Uterus (tissue), 4 donors: ENCODE measurements around the gene SLC27A1. TPM values are rescaled to one million over a fixed set of nuclear protein-coding genes. Genes with fewer than 3 reads are reported as not detected.

Experiments
- DNase-seq, 2 donors: peaks; one replicate each; pipeline ENCODE4 v3.0.0-alpha.2; 2019 to 2020
- H3K27ac ChIP-seq, 2 donors: fragments of 200-600 bp; sonication (generic); 1 replicate in 1 of 2; 2 replicates in 1 of 2; pipeline ENCODE4 v1.5.1; 2016 to 2018
- H3K27me3 ChIP-seq, 2 donors: fragments of 200-600 bp; sonication (generic); one replicate each; pipeline ENCODE4 v1.5.1; 2018 to 2019; ENCODE audit warnings: control low read depth in 1 of 2
- H3K36me3 ChIP-seq, 2 donors: fragments of 200-600 bp; sonication (generic); one replicate each; pipeline ENCODE4 v1.5.1; 2019; ENCODE audit warnings: control low read depth in 1 of 2
- H3K4me1 ChIP-seq, 2 donors: fragments of 200-600 bp; sonication (generic); one replicate each; pipeline ENCODE4 v1.5.1; 2018 to 2019; ENCODE audit warnings: control low read depth in 1 of 2
- H3K4me3 ChIP-seq, 2 donors: fragments of 200-600 bp; sonication (generic); 1 replicate in 1 of 2; 2 replicates in 1 of 2; pipeline ENCODE4 v1.5.1; 2018 to 2019; ENCODE audit warnings: mild to moderate bottlenecking in 1 of 2
- H3K9me3 ChIP-seq, 2 donors: fragments of 200-600 bp; sonication (generic); one replicate each; pipeline ENCODE4 v1.5.1; 2019; ENCODE audit warnings: control low read depth in 1 of 2
- POLR2A ChIP-seq, 2 donors: fragments of 450-650 bp; IDR thresholded peaks; one replicate each; pipeline ENCODE4 v1.6.1; 2016; ENCODE audit warnings: antibody characterized with exemption in 2 of 2, mild to moderate bottlenecking in 1 of 2, moderate library complexity in 1 of 2
- intact Hi-C: fragments of 100-400 bp; cut with DNase I; formaldehyde crosslinking; loops from one replicate; pipeline ENCODE4 v1.15.1; 2023; ENCODE audit warnings: low total_unique reads
- total RNA-seq, 4 donors: library from RNA; depleted of rRNA in 3 of 4; stranded (reverse); fragments of >200 nt in 3 of 4; gene quantifications; one replicate each; pipeline versions ENCODE4 v1.1.0 to v1.2.4, GENCODE V29; 2014 to 2023
- TF ChIP-seq, protein P1 (sequence below), 4 experiments: fragments of 200-600 bp in 2 of 4; fragments of 450-650 bp in 2 of 4; sonication (generic) in 2 of 4; IDR thresholded peaks; one replicate each; pipeline ENCODE4 v1.5.1; 2016 to 2019; ENCODE audit warnings: antibody characterized with exemption in 4 of 4, mild to moderate bottlenecking in 2 of 4, moderate library complexity in 1 of 4
- donor health status: DM: yes; HTN: yes; CAD: no.

The SLC27A1 gene
- total RNA-seq, 4 donors from 2014 or later: 7.1 to 36.5 (median 26.9) TPM

DNA sequence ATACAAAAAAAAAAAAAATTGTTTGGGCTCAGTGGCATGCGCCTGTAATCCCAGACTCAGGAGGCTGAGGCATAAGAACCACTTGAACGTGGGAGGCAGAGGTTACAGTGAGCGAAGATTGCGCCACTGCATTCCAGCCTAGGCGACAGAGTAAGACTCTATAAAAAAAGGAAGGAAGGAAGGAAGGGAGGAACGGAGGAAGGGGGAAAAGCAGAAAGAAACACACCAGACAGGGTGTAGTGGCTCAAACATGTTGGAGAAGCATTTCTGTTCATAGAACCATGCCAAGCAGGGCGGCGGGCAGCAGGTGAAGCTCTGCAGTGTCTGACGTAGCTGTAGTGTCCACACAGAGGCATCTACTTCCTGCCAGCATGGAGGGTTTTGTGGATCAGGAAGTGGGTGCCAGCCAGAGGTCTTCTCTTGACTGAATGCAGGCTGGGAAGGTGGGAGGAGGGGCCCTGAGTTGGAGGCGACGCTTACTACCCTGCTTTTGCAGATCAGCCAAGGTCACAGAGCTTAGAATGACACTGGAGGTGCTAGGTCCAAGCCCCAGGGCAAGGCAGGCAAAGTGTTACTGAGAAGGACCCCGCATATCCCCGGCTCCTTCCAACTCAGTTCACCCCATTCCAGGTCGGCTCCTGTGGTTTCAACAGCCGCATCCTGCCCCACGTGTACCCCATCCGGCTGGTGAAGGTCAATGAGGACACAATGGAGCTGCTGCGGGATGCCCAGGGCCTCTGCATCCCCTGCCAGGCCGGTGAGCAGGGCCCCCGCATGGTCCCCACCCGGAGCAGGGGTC, 29.5 kb downstream of the SLC27A1 start:
- no peak overlapping the region for H3K4me3 ChIP-seq
- TF ChIP-seq, protein P1, sequence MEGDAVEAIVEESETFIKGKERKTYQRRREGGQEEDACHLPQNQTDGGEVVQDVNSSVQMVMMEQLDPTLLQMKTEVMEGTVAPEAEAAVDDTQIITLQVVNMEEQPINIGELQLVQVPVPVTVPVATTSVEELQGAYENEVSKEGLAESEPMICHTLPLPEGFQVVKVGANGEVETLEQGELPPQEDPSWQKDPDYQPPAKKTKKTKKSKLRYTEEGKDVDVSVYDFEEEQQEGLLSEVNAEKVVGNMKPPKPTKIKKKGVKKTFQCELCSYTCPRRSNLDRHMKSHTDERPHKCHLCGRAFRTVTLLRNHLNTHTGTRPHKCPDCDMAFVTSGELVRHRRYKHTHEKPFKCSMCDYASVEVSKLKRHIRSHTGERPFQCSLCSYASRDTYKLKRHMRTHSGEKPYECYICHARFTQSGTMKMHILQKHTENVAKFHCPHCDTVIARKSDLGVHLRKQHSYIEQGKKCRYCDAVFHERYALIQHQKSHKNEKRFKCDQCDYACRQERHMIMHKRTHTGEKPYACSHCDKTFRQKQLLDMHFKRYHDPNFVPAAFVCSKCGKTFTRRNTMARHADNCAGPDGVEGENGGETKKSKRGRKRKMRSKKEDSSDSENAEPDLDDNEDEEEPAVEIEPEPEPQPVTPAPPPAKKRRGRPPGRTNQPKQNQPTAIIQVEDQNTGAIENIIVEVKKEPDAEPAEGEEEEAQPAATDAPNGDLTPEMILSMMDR (IDR thresholded peaks at IDR 0.05): no peak
- no peak for TF ChIP-seq POLR2A (IDR thresholded peaks at IDR 0.05)
- intact Hi-C loops: no loop called here
- peak; percentile 61 to 64 for DNase-seq
- H3K27me3 ChIP-seq: no peaks in the 10 kb centered on the region
- peaks cover 0 to 5% of the 10 kb centered on the region in 2 donors for H3K4me1 ChIP-seq
- H3K9me3 ChIP-seq: no peaks in the 10 kb centered on the region
- H3K36me3 ChIP-seq: no peaks in the 10 kb centered on the region
- H3K27ac ChIP-seq: peak overlapping the region; percentile 57 to 76

DNA sequence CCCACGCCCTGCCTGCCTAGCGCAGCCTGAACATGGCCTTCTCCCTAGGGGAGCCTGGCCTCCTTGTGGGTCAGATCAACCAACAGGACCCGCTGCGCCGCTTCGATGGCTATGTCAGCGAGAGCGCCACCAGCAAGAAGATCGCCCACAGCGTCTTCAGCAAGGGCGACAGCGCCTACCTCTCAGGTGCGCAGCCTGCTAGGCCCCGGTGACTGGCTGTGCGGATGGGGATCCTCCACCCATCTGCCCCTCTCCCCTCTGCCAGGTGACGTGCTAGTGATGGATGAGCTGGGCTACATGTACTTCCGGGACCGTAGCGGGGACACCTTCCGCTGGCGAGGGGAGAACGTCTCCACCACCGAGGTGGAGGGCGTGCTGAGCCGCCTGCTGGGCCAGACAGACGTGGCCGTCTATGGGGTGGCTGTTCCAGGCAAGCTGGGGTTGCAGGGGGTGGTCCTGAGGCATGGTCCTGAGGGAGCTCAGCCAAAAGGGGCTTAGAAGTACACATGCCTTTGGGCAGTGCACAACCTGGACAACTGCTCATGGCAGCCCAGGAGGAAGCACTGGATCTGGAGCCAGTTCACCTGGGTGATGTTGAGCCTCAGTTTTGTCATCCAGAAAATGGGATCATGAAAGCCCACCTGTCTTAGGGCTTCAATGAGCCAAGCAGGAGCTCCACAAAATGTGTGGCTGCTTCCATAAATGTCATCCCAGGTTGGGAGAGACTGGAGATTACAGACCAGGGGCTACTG, 30.3 kb downstream of the SLC27A1 start:
- no peaks in the 10 kb centered on the region for H3K36me3 ChIP-seq
- TF ChIP-seq, protein P1 (IDR thresholded peaks at IDR 0.05): no peak
- TF ChIP-seq POLR2A (IDR thresholded peaks at IDR 0.05): no peak
- intact Hi-C loops: no loop called here
- no peak overlapping the region for H3K4me3 ChIP-seq
- H3K9me3 ChIP-seq: no peaks in the 10 kb centered on the region
- peaks cover 0 to 5% of the 10 kb centered on the region in 2 donors for H3K4me1 ChIP-seq
- DNase-seq: no peak
- H3K27me3 ChIP-seq: no peaks in the 10 kb centered on the region
- H3K27ac ChIP-seq: peak overlapping the region; percentile 57 to 76

DNA sequence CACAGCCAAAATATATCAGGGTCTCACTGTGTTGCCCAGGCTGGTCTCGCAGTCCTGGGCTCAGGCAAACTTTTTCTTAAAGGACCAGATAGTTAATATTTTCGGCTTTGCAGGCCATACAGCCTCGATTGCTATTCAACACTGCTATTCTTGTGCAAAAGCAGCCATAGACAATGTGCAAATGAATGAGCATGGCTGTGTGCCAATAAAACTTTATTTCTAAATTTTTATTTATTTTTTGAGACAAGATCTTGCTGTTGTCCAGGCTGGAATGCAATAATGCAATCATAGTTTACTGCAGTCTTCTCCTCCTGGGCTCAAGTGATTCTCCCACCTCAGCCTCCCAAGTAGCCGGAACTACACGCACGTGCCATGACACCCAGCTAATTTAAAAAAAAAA, 32.9 kb downstream of the SLC27A1 start:
- H3K27ac ChIP-seq: no peak overlapping the region
- H3K27me3 ChIP-seq: no peaks in the 10 kb centered on the region
- TF ChIP-seq POLR2A (IDR thresholded peaks at IDR 0.05): no peak
- TF ChIP-seq, protein P1 (IDR thresholded peaks at IDR 0.05): no peak
- H3K4me3 ChIP-seq: no peak overlapping the region
- no peaks in the 10 kb centered on the region for H3K9me3 ChIP-seq
- H3K4me1 ChIP-seq: peaks cover 0 to 5% of the 10 kb centered on the region in 2 donors
- H3K36me3 ChIP-seq: no peaks in the 10 kb centered on the region
- intact Hi-C loops: no loop called here
- no peak for DNase-seq

DNA sequence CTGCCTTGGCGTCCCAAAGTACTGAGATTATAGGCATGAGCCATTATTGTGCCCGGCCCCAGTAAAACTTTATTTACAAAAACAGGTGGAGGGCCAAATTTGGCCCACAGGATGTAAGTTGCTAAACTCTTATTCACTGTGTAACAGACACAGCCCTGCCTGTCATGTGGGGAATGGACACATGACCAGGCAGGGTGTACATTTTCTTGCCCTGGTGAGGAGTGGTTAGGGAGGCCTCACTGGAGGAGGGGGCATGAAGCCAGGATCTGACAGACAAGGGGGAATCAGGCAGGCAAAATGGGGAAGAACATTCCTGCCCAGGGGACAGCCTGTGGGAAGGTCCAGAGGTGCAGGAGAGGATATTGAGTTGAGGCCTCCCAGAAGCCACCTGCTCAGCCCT, 33.7 kb downstream of the SLC27A1 start:
- no peak overlapping the region for H3K4me3 ChIP-seq
- intact Hi-C loops: no loop called here
- TF ChIP-seq, protein P1 (IDR thresholded peaks at IDR 0.05): no peak
- no peaks in the 10 kb centered on the region for H3K36me3 ChIP-seq
- H3K27me3 ChIP-seq: no peaks in the 10 kb centered on the region
- H3K27ac ChIP-seq: no peak overlapping the region
- H3K4me1 ChIP-seq: peaks cover 0 to 5% of the 10 kb centered on the region in 2 donors
- no peaks in the 10 kb centered on the region for H3K9me3 ChIP-seq
- DNase-seq: no peak

DNA sequence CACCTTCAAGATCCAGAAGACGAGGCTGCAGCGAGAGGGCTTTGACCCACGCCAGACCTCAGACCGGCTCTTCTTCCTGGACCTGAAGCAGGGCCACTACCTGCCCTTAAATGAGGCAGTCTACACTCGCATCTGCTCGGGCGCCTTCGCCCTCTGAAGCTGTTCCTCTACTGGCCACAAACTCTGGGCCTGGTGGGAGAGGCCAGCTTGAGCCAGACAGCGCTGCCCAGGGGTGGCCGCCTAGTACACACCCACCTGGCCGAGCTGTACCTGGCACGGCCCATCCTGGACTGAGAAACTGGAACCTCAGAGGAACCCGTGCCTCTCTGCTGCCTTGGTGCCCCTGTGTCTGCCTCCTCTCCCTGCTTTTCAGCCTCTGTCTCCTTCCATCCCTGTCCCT, 34.1 kb downstream of the SLC27A1 start:
- no peaks in the 10 kb centered on the region for H3K27me3 ChIP-seq
- TF ChIP-seq POLR2A (IDR thresholded peaks at IDR 0.05): no peak
- TF ChIP-seq, protein P1 (IDR thresholded peaks at IDR 0.05): no peak
- H3K27ac ChIP-seq: no peak overlapping the region
- H3K36me3 ChIP-seq: no peaks in the 10 kb centered on the region
- H3K9me3 ChIP-seq: no peaks in the 10 kb centered on the region
- H3K4me3 ChIP-seq: no peak overlapping the region
- peaks cover 0 to 4% of the 10 kb centered on the region in 2 donors for H3K4me1 ChIP-seq
- no peak for DNase-seq
- intact Hi-C loops: no loop called here
